Keratinocyte (primary cell): Measurements from ENCODE around the gene PLXNB2. TPM values are rescaled to one million over a fixed set of nuclear protein-coding genes. Genes with fewer than 3 reads are reported as not detected.

Experiments
- DNase-seq: peaks from one replicate; pipeline ENCODE4 v3.0.0-alpha.2; 2011; ENCODE audit warnings: low read depth, missing footprints, low spot score
- FAIRE-seq: peaks from 2 replicates; lab custom pipeline; 2011; peaks lifted over from hg19 to GRCh38; lab: Jason Lieb, UNC
- H2AFZ ChIP-seq: 2 replicates; pipeline ENCODE4 v1.6.0; 2012; ENCODE audit warnings: low read length, control low read depth, inconsistent platforms; ENCODE audit not compliant: control insufficient read depth
- H3K27ac ChIP-seq: 2 replicates; pipeline ENCODE4 v1.5.1; 2011; ENCODE audit warnings: low read length; ENCODE audit not compliant: control insufficient read depth, insufficient read depth
- H3K27me3 ChIP-seq: 3 replicates; pipeline ENCODE4 v1.6.0; 2011; ENCODE audit warnings: low read length; ENCODE audit not compliant: control insufficient read depth, insufficient read depth; ENCODE audit errors: extremely low read depth
- H3K36me3 ChIP-seq, 2 experiments: 2 replicates in 1 of 2; 3 replicates in 1 of 2; pipeline ENCODE4 v1.5.1; 2011; ENCODE audit warnings: low read length in 2 of 2, mild to moderate bottlenecking in 1 of 2; ENCODE audit not compliant: control insufficient read depth in 2 of 2, insufficient read depth in 2 of 2; ENCODE audit errors: extremely low read depth in 1 of 2
- H3K4me1 ChIP-seq: 3 replicates; pipeline ENCODE4 v1.5.1; 2011; ENCODE audit warnings: low read length; ENCODE audit not compliant: control insufficient read depth, insufficient read depth; ENCODE audit errors: extremely low read depth
- H3K4me2 ChIP-seq: 3 replicates; pipeline ENCODE4 v1.6.0; 2011; ENCODE audit warnings: low read depth, low read length; ENCODE audit not compliant: control insufficient read depth, insufficient read depth; ENCODE audit errors: extremely low read depth
- H3K4me3 ChIP-seq, 3 experiments: fragments of 200-600 bp in 1 of 3; sonication (generic) in 1 of 3; 2 replicates in 2 of 3; 3 replicates in 1 of 3; pipeline ENCODE4 v1.5.1; 2011 to 2016; ENCODE audit warnings: low read length in 3 of 3, mild to moderate bottlenecking in 3 of 3, control low read depth in 2 of 3, inconsistent platforms in 1 of 3, low read depth in 1 of 3, mixed read lengths in 1 of 3, mixed run types in 1 of 3, moderate library complexity in 1 of 3; ENCODE audit not compliant: control insufficient read depth in 2 of 3, insufficient read depth in 2 of 3; ENCODE audit errors: extremely low read depth in 1 of 3
- H3K79me2 ChIP-seq: 2 replicates; pipeline ENCODE4 v1.6.0; 2012; ENCODE audit warnings: low read length; ENCODE audit not compliant: control insufficient read depth, insufficient read depth
- H3K9ac ChIP-seq: 3 replicates; pipeline ENCODE4 v1.6.0; 2011; ENCODE audit warnings: low read length; ENCODE audit not compliant: control insufficient read depth, insufficient read depth; ENCODE audit errors: extremely low read depth
- H3K9me1 ChIP-seq: 3 replicates; pipeline ENCODE4 v1.6.0; 2011; ENCODE audit warnings: low read length; ENCODE audit not compliant: control insufficient read depth, insufficient read depth; ENCODE audit errors: extremely low read depth
- H3K9me3 ChIP-seq: 2 replicates; pipeline ENCODE4 v1.5.1; 2012; ENCODE audit warnings: low read depth, low read length; ENCODE audit not compliant: control insufficient read depth
- H4K20me1 ChIP-seq: 3 replicates; pipeline ENCODE4 v1.6.0; 2011; ENCODE audit warnings: low read length; ENCODE audit not compliant: control insufficient read depth, insufficient read depth; ENCODE audit errors: extremely low read depth
- CTCF ChIP-seq, 3 experiments: IDR thresholded peaks in 1 of 3; conservative IDR thresholded peaks in 1 of 3; optimal IDR thresholded peaks in 1 of 3; 2 replicates in 2 of 3; 3 replicates in 1 of 3; pipeline versions ENCODE3 to v1.5.1; 2011; ENCODE audit warnings: low read length in 3 of 3, mild to moderate bottlenecking in 3 of 3, moderate library complexity in 2 of 3, control low read depth in 1 of 3, inconsistent platforms in 1 of 3; ENCODE audit not compliant: insufficient read depth in 2 of 3; ENCODE audit errors: extremely low read depth in 1 of 3
- EZH2 ChIP-seq: IDR thresholded peaks from one replicate; pipeline ENCODE4 v1.6.1; 2012; ENCODE audit warnings: inconsistent platforms, mild to moderate bottlenecking, low read length, moderate library complexity
- dilution Hi-C: fragments of 300-500 bp; cut with MboI; formaldehyde crosslinking; loops from one replicate; pipeline ENCODE4 v1.7.0; 2020; ENCODE audit warnings: low sequenced_read_pairs; ENCODE audit not compliant: extremely low pct_ligation_motif_present
- polyA plus RNA-seq, 5 experiments: library from polyadenylated mRNA; depleted of rRNA in 3 of 5; stranded (reverse) in 3 of 5; stranded (forward) in 1 of 5; unstranded in 1 of 5; fragments of >200 nt; gene quantifications; 1 replicate in 1 of 5; 2 replicates in 3 of 5; 3 replicates in 1 of 5; pipeline versions ENCODE4 v1.2.1 to v1.2.3, GENCODE V29; 2011 to 2012; ENCODE audit warnings: missing spikeins in 2 of 5, low read depth in 1 of 5, low replicate concordance in 1 of 5

The PLXNB2 gene
- polyA plus RNA-seq, 1 donor (not counting 4 experiments of a cell fraction or from before 2014, with no cell fraction given) = 44.3 TPM

DNA sequence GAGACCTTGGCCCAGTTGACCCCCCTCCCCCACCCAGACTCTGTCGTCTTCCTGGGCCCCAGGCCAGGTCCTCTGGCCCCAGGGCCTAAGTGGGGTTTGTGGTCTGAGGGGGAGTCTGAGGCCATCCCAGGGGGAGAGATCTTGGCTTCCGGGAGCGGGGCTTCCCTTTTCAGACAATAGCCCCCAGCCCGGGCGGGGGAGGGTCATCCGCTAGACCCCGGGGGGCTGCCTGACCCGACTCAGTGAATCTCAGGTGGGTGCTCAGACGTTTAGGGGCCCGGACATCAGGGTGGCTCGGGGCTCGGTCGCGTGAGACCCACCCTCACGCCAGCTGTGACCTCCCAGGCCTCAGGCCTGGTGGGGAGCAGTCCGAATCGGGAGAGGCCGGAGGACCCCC is 37.9 kb downstream of the PLXNB2 start:
- FAIRE-seq (no peak), DNase-seq (no peak)
- dilution Hi-C loops = no loop called here
- Histone ChIP-seq H3K9me1 (no peaks in the 10 kb centered on the region), H3K4me3 (peak overlapping the region in 2 of 3 experiments; percentile 44 to 54), H3K9me3 (no peaks in the 10 kb centered on the region), H3K27ac (no peak overlapping the region), H3K79me2 (no peaks in the 10 kb centered on the region), H3K36me3 (peaks cover 0 to 8% of the 10 kb centered on the region in 2 experiments), H3K27me3 (peaks cover 5% of the 10 kb centered on the region), H2AFZ (no peak overlapping the region), H3K9ac (peak overlapping the region; percentile 15), H3K4me2 (peak overlapping the region; percentile 48), H3K4me1 (peaks cover 20% of the 10 kb centered on the region), H4K20me1 (peaks cover 6% of the 10 kb centered on the region)
- no peak for TF ChIP-seq EZH2
- TF ChIP-seq CTCF (optimal IDR thresholded peaks at IDR 0.05 in 1 of 3, IDR thresholded peaks at IDR 0.05 in 1 of 3, conservative IDR thresholded peaks at IDR 0.05 in 1 of 3; ENCODE audit: extremely low read depth in 1 of 3, insufficient read depth in 2 of 3, low read length in 3 of 3) = no peak

DNA sequence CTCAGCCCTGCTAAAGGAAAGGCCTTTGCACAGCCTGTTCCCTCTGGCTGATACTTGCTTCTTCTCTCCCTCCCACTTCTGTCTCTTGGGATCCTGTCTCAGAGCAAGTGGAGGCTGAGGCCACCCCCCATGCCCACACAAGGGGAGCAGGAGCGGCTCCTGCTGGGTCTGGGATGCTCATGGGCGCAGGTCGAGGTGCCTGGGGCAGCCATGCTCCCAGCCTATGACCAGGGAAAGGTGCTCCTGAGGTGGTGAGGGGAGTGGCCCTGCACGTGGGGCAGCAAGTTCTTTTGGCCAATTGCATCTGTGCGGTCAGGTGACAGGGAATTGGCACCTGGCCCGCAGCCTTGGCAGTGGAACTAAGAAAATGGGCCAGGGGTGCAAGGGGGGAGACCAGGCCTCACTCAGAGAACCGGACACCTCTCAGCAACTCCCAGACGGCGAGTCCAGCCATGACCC is 38.8 kb downstream of the PLXNB2 start:
- Histone ChIP-seq H2AFZ (no peak overlapping the region), H3K9ac (no peak overlapping the region), H3K9me3 (no peaks in the 10 kb centered on the region), H4K20me1 (peaks cover 3% of the 10 kb centered on the region), H3K9me1 (no peaks in the 10 kb centered on the region), H3K4me3 (no peak overlapping the region), H3K36me3 (peaks cover 0 to 2% of the 10 kb centered on the region in 2 experiments), H3K4me1 (peaks cover 20% of the 10 kb centered on the region), H3K27ac (no peak overlapping the region), H3K79me2 (no peaks in the 10 kb centered on the region), H3K27me3 (peaks cover 5% of the 10 kb centered on the region), H3K4me2 (peak overlapping the region; percentile 48)
- dilution Hi-C loops = no loop called here
- DNase-seq = no peak
- FAIRE-seq = no peak
- TF ChIP-seq EZH2 (no peak), CTCF (optimal IDR thresholded peaks at IDR 0.05 in 1 of 3, IDR thresholded peaks at IDR 0.05 in 1 of 3, conservative IDR thresholded peaks at IDR 0.05 in 1 of 3; ENCODE audit: extremely low read depth in 1 of 3, insufficient read depth in 2 of 3, low read length in 3 of 3) (no peak)
